Measurements from ENCODE around the gene HOXA6.

The HOXA6 gene

GRCh38 chr7:27119412-27119911, 28.1 kb downstream of the HOXA6 start:
- Histone ChIP-seq H4K20me1 (ENCODE audit: insufficient read depth) (no peaks in the 10 kb centered on the region), H3K36me3 (ENCODE audit: insufficient read depth) (no peaks in the 10 kb centered on the region), H3K27me3 (ENCODE audit: insufficient read depth, low read depth) (no peaks in the 10 kb centered on the region), H2AFZ (ENCODE audit: low read depth) (no peak overlapping the region), H3K4me3 (IDR thresholded peaks at IDR 0.05; ENCODE audit: insufficient read depth, low read depth, low read length) (no peak overlapping the region), H3K4me1 (ENCODE audit: low read depth, poor library complexity, severe bottlenecking) (no peaks in the 10 kb centered on the region), H3K27ac (no peak overlapping the region), H3K9ac (no peak overlapping the region), H3K79me2 (ENCODE audit: insufficient read depth, low read depth) (no peaks in the 10 kb centered on the region), H3K4me2 (no peak overlapping the region)
- TF ChIP-seq CTCF (conservative IDR thresholded peaks at IDR 0.05; ENCODE audit: low read depth, low read length) = no peak

GRCh38 chr7:27118580-27118979, 29.0 kb downstream of the HOXA6 start:
- Histone ChIP-seq H3K4me3 (IDR thresholded peaks at IDR 0.05; ENCODE audit: insufficient read depth, low read depth, low read length) (no peak overlapping the region), H4K20me1 (ENCODE audit: insufficient read depth) (no peaks in the 10 kb centered on the region), H3K79me2 (ENCODE audit: insufficient read depth, low read depth) (no peaks in the 10 kb centered on the region), H3K4me2 (no peak overlapping the region), H3K4me1 (ENCODE audit: low read depth, poor library complexity, severe bottlenecking) (no peaks in the 10 kb centered on the region), H3K36me3 (ENCODE audit: insufficient read depth) (no peaks in the 10 kb centered on the region), H3K27me3 (ENCODE audit: insufficient read depth, low read depth) (no peaks in the 10 kb centered on the region), H3K27ac (no peak overlapping the region), H3K9ac (no peak overlapping the region), H2AFZ (ENCODE audit: low read depth) (no peak overlapping the region)
- no peak for TF ChIP-seq CTCF (conservative IDR thresholded peaks at IDR 0.05; ENCODE audit: low read depth, low read length)

GRCh38 chr7:27117887-27118491, 29.6 kb downstream of the HOXA6 start:
- Histone ChIP-seq H3K27ac (no peak overlapping the region), H3K36me3 (ENCODE audit: insufficient read depth) (no peaks in the 10 kb centered on the region), H3K27me3 (ENCODE audit: insufficient read depth, low read depth) (no peaks in the 10 kb centered on the region), H3K4me1 (ENCODE audit: low read depth, poor library complexity, severe bottlenecking) (no peaks in the 10 kb centered on the region), H3K4me2 (no peak overlapping the region), H3K79me2 (ENCODE audit: insufficient read depth, low read depth) (no peaks in the 10 kb centered on the region), H3K9ac (no peak overlapping the region), H3K4me3 (IDR thresholded peaks at IDR 0.05; ENCODE audit: insufficient read depth, low read depth, low read length) (no peak overlapping the region), H4K20me1 (ENCODE audit: insufficient read depth) (no peaks in the 10 kb centered on the region), H2AFZ (ENCODE audit: low read depth) (no peak overlapping the region)
- TF ChIP-seq CTCF (conservative IDR thresholded peaks at IDR 0.05; ENCODE audit: low read depth, low read length) = no peak

- no peak overlapping the region for H3K27ac ChIP-seq
- no peak overlapping the region for H3K4me3 ChIP-seq (IDR thresholded peaks at IDR 0.05; ENCODE audit: insufficient read depth, low read depth, low read length)
- no peak overlapping the region for H3K9ac ChIP-seq
- no peak for TF ChIP-seq CTCF (conservative IDR thresholded peaks at IDR 0.05; ENCODE audit: low read depth, low read length)
- H2AFZ ChIP-seq (ENCODE audit: low read depth) = no peak overlapping the region
- H3K27me3 ChIP-seq (ENCODE audit: insufficient read depth, low read depth) = no peaks in the 10 kb centered on the region
- no peaks in the 10 kb centered on the region for H4K20me1 ChIP-seq (ENCODE audit: insufficient read depth)
- no peak overlapping the region for H3K4me2 ChIP-seq
- H3K36me3 ChIP-seq (ENCODE audit: insufficient read depth) = no peaks in the 10 kb centered on the region
- no peaks in the 10 kb centered on the region for H3K4me1 ChIP-seq (ENCODE audit: low read depth, poor library complexity, severe bottlenecking)
- no peaks in the 10 kb centered on the region for H3K79me2 ChIP-seq (ENCODE audit: insufficient read depth, low read depth)
These were observed 30.4 kb downstream of the HOXA6 start for GRCh38 chr7:27116962-27117886.
